H9 (cell line): ENCODE results near the gene ATP6V0A1. TPM values are rescaled to one million over a fixed set of nuclear protein-coding genes. Genes with fewer than 3 reads are reported as not detected.

Experiments
- DNase-seq: peaks from one replicate; pipeline ENCODE4 v3.0.0-alpha.2; 2017
- H2AFZ ChIP-seq: one replicate; pipeline ENCODE4 v1.6.1; 2013; ENCODE audit warnings: mild to moderate bottlenecking, low read length, control low read depth, moderate library complexity
- H2AK5ac ChIP-seq: 2 replicates; pipeline ENCODE4 v1.6.1; 2013; ENCODE audit warnings: low read length, control low read depth, mixed read lengths; ENCODE audit not compliant: insufficient read length
- H2BK120ac ChIP-seq: one replicate; pipeline ENCODE4 v1.6.1; 2013; ENCODE audit warnings: low read depth, mild to moderate bottlenecking, low read length, control low read depth, inconsistent platforms; ENCODE audit not compliant: poor library complexity, severe bottlenecking
- H2BK12ac ChIP-seq: 2 replicates; pipeline ENCODE4 v1.6.1; 2013; ENCODE audit warnings: low read length, control low read depth, mixed read lengths, low read depth; ENCODE audit not compliant: insufficient read length
- H2BK15ac ChIP-seq: 2 replicates; pipeline ENCODE4 v1.6.1; 2013; ENCODE audit warnings: low read depth, low read length, control low read depth
- H2BK20ac ChIP-seq: one replicate; pipeline ENCODE4 v1.6.1; 2013; ENCODE audit warnings: low read depth, mild to moderate bottlenecking, low read length, control low read depth, inconsistent platforms; ENCODE audit not compliant: poor library complexity, severe bottlenecking
- H2BK5ac ChIP-seq: 2 replicates; pipeline ENCODE4 v1.6.1; 2013; ENCODE audit warnings: low read length, control low read depth, mixed read lengths; ENCODE audit not compliant: insufficient read length
- H3K14ac ChIP-seq: 2 replicates; pipeline ENCODE4 v1.6.1; 2013; ENCODE audit warnings: low read length, control low read depth; ENCODE audit not compliant: insufficient read depth
- H3K18ac ChIP-seq: 2 replicates; pipeline ENCODE4 v1.6.1; 2013; ENCODE audit warnings: low read depth, mild to moderate bottlenecking, mixed read lengths, low read length, control low read depth; ENCODE audit not compliant: insufficient read length
- H3K23ac ChIP-seq: 2 replicates; pipeline ENCODE4 v1.6.1; 2013; ENCODE audit warnings: low read length, control low read depth, mixed read lengths, low read depth; ENCODE audit not compliant: insufficient read length
- H3K23me2 ChIP-seq: 2 replicates; pipeline ENCODE4 v1.6.1; 2013; ENCODE audit warnings: low read depth, mild to moderate bottlenecking, mixed read lengths, low read length, control low read depth; ENCODE audit not compliant: insufficient read length, poor library complexity, severe bottlenecking
- H3K27ac ChIP-seq: 2 replicates; pipeline ENCODE4 v1.5.1; 2013; ENCODE audit warnings: low read length, control low read depth, mixed read lengths, low read depth; ENCODE audit not compliant: insufficient read length
- H3K27me3 ChIP-seq: 2 replicates; pipeline ENCODE4 v1.6.1; 2013; ENCODE audit warnings: low read length, control low read depth, inconsistent platforms; ENCODE audit not compliant: insufficient read depth
- H3K4ac ChIP-seq: 2 replicates; pipeline ENCODE4 v1.6.1; 2013; ENCODE audit warnings: low read depth, mild to moderate bottlenecking, control low read depth, inconsistent platforms, low read length, moderate library complexity
- H3K4me1 ChIP-seq: 2 replicates; pipeline ENCODE4 v1.6.1; 2013; ENCODE audit warnings: low read length, control low read depth, inconsistent platforms; ENCODE audit not compliant: insufficient read depth
- H3K4me2 ChIP-seq: 2 replicates; pipeline ENCODE4 v1.6.1; 2013; ENCODE audit warnings: low read length, control low read depth, mixed read lengths; ENCODE audit not compliant: insufficient read length, insufficient read depth
- H3K56ac ChIP-seq: 2 replicates; pipeline ENCODE4 v1.6.1; 2013; ENCODE audit warnings: low read depth, mild to moderate bottlenecking, mixed read lengths, low read length, control low read depth; ENCODE audit not compliant: insufficient read length
- H3K79me1 ChIP-seq: 2 replicates; pipeline ENCODE4 v1.6.1; 2013; ENCODE audit warnings: low read depth, mild to moderate bottlenecking, moderate library complexity, low read length, control low read depth, inconsistent platforms; ENCODE audit not compliant: insufficient read depth, poor library complexity, severe bottlenecking
- H3K79me2 ChIP-seq: 2 replicates; pipeline ENCODE4 v1.6.1; 2013; ENCODE audit warnings: low read length, control low read depth, inconsistent platforms; ENCODE audit not compliant: insufficient read depth
- H3K9ac ChIP-seq: 2 replicates; pipeline ENCODE4 v1.6.1; 2013; ENCODE audit warnings: low read length, control low read depth, mixed read lengths; ENCODE audit not compliant: insufficient read length; ENCODE audit errors: extremely low read depth
- H3K9me3 ChIP-seq: one replicate; pipeline ENCODE4 v1.6.1; 2013; ENCODE audit warnings: low read depth, low read length, inconsistent platforms; ENCODE audit not compliant: control insufficient read depth
- H3T11ph ChIP-seq: one replicate; pipeline ENCODE4 v1.6.1; 2013; ENCODE audit warnings: mild to moderate bottlenecking, low read length, control low read depth, inconsistent platforms
- H4K20me1 ChIP-seq: one replicate; pipeline ENCODE4 v1.6.1; 2013; ENCODE audit not compliant: control insufficient read depth, insufficient read length, insufficient read depth
- H4K5ac ChIP-seq: 2 replicates; pipeline ENCODE4 v1.6.1; 2013; ENCODE audit warnings: low read depth, mild to moderate bottlenecking, mixed read lengths, low read length, control low read depth; ENCODE audit not compliant: insufficient read length
- H4K8ac ChIP-seq: replicated peaks from 2 replicates; pipeline ENCODE4 v1.6.1; 2013; ENCODE audit warnings: low read length, control low read depth, mixed read lengths, low read depth; ENCODE audit not compliant: insufficient read length
- H4K91ac ChIP-seq: 2 replicates; pipeline ENCODE4 v1.6.1; 2013; ENCODE audit warnings: low read depth, mild to moderate bottlenecking, moderate library complexity, mixed read lengths, low read length, control low read depth; ENCODE audit not compliant: insufficient read length
- H3K27ac Mint-ChIP-seq, 3 experiments: 2 replicates in 2 of 3; 3 replicates in 1 of 3; pipeline ENCODE4 v1.8.0; 2020 to 2021; ENCODE audit warnings: mixed read lengths in 3 of 3, mild to moderate bottlenecking in 1 of 3, moderate library complexity in 1 of 3
- H3K27me3 Mint-ChIP-seq: 2 replicates; pipeline ENCODE4 v1.8.0; 2021; ENCODE audit warnings: low read depth, mild to moderate bottlenecking, moderate library complexity, mixed read lengths
- H3K36me3 Mint-ChIP-seq, 3 experiments: 2 replicates in 2 of 3; 3 replicates in 1 of 3; pipeline ENCODE4 v1.8.0; 2020 to 2021; ENCODE audit warnings: low read depth in 3 of 3, mixed read lengths in 3 of 3; ENCODE audit not compliant: insufficient read depth in 1 of 3
- H3K4me1 Mint-ChIP-seq, 2 experiments: 2 replicates each; pipeline ENCODE4 v1.8.0; 2020; ENCODE audit warnings: mixed read lengths in 2 of 2
- H3K4me3 Mint-ChIP-seq, 2 experiments: 2 replicates in 1 of 2; 3 replicates in 1 of 2; pipeline ENCODE4 v1.8.0; 2020 to 2021; ENCODE audit warnings: mild to moderate bottlenecking in 2 of 2, mixed read lengths in 2 of 2, moderate library complexity in 1 of 2
- H3K9me3 Mint-ChIP-seq, 2 experiments: 2 replicates in 1 of 2; 3 replicates in 1 of 2; pipeline ENCODE4 v1.8.0; 2020; ENCODE audit warnings: mild to moderate bottlenecking in 2 of 2, mixed read lengths in 2 of 2, moderate library complexity in 1 of 2
- CTCF ChIP-seq: fragments of 200-600 bp; sonication (generic); conservative IDR thresholded peaks from 3 replicates; pipeline ENCODE4 v1.8.0; 2021; ENCODE audit warnings: antibody characterized with exemption, mild to moderate bottlenecking
- WGBS: extraction: QIAGEN DNeasy Blood & Tissue Kit; methylation state at CpG from one replicate; pipeline ENCODE4 v1.1.7; 2013; ENCODE audit warnings: missing lambda C conversion rate, low lambda C conversion rate, mixed read lengths; ENCODE audit not compliant: insufficient read length; ENCODE audit errors: extremely low coverage; 5-methylcytosine and 5-hydroxymethylcytosine counted together
- total RNA-seq: library from RNA; stranded (reverse); gene quantifications from 2 replicates; pipeline ENCODE4 v1.2.1, GENCODE V29; 2021

ATP6V0A1 gene
- total RNA-seq, 1 experiment from 2014 or later: 54.1 TPM

DNA sequence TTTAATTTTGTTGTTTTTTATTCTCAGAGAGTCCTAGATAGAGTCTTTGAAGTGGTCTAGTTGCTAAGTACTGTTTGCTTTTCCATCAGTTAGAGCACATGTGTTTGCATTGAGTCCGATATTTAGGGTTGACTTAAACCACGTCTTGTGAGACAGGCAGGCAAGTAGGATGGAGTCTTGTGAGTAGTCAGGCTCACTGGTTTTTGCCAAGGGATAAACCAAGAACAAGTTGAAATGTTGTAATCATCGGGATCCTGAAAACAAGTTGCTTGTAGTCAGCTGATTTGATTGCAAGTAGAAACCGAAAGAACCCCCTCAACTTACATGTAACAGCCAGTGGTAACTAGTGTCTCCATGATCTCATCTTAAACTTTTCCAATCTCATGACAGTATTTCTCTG is 17.2 kb downstream of the ATP6V0A1 start:
- Histone ChIP-seq H3K56ac (no peak overlapping the region), H2BK12ac (no peak overlapping the region), H4K91ac (no peak overlapping the region), H3K79me1 (no peaks in the 10 kb centered on the region), H3K4ac (no peak overlapping the region), H3K18ac (no peak overlapping the region), H2AK5ac (no peak overlapping the region), H2BK20ac (no peak overlapping the region), H4K5ac (no peak overlapping the region), H3K4me1 (no peaks in the 10 kb centered on the region), H3T11ph (no peak overlapping the region), H2BK120ac (no peak overlapping the region), H3K27me3 (no peaks in the 10 kb centered on the region), H2AFZ (no peak overlapping the region), H2BK15ac (no peak overlapping the region), H2BK5ac (no peak overlapping the region), H3K27ac (no peak overlapping the region), H4K8ac (no peak overlapping the region), H3K23ac (no peak overlapping the region), H3K14ac (no peak overlapping the region), H3K4me2 (no peak overlapping the region), H4K20me1 (no peaks in the 10 kb centered on the region), H3K23me2 (no peaks in the 10 kb centered on the region), H3K9me3 (no peaks in the 10 kb centered on the region), H3K9ac (no peak overlapping the region), H3K79me2 (no peaks in the 10 kb centered on the region)
- Mint-ChIP-seq H3K36me3 (peaks cover 19 to 82% (median 65%) of the 10 kb centered on the region in 3 experiments), H3K27me3 (no peaks in the 10 kb centered on the region), H3K27ac (peak overlapping the region in 1 of 3 experiments; percentile 29; a peak in 1 of 7 replicates), H3K4me3 (no peak overlapping the region), H3K9me3 (no peaks in the 10 kb centered on the region), H3K4me1 (no peaks in the 10 kb centered on the region)
- no CpG with 5 or more reads among the region's 4 CpGs for WGBS
- no peak for TF ChIP-seq CTCF
- no peak for DNase-seq
